Kidney epithelial cell (primary cell): ENCODE results near the gene FGF9. TPM values are rescaled to one million over a fixed set of nuclear protein-coding genes. Genes with fewer than 3 reads are reported as not detected.

Experiments used
- DNase-seq: peaks from one replicate; pipeline ENCODE4 v3.0.0-alpha.2; 2010; ENCODE audit warnings: low read depth
- H3K27me3 ChIP-seq: 2 replicates; pipeline ENCODE4 v1.6.0; 2011; ENCODE audit warnings: low read length; ENCODE audit not compliant: control insufficient read depth, insufficient read depth
- H3K36me3 ChIP-seq: 2 replicates; pipeline ENCODE4 v1.5.1; 2011; ENCODE audit warnings: low read length; ENCODE audit not compliant: control insufficient read depth, insufficient read depth
- H3K4me3 ChIP-seq: 2 replicates; pipeline ENCODE4 v1.5.1; 2011; ENCODE audit warnings: low read depth, mild to moderate bottlenecking, control low read depth, low read length
- CTCF ChIP-seq: IDR thresholded peaks from 2 replicates; pipeline ENCODE4 v1.5.1; 2011; ENCODE audit warnings: mild to moderate bottlenecking, moderate library complexity, low read length, control low read depth, inconsistent platforms; ENCODE audit not compliant: insufficient read depth, poor library complexity, severe bottlenecking
- total RNA-seq: library from RNA; depleted of rRNA; stranded (reverse); fragments of >200 nt; gene quantifications from 2 replicates; pipeline ENCODE4 v1.2.3, GENCODE V29; 2015

Gene FGF9
- total RNA-seq, 1 donor from 2014 or later = 0.33 TPM

- TF ChIP-seq CTCF = no peak
- DNase-seq = no peak
- Histone ChIP-seq H3K4me3 (no peak overlapping the region), H3K36me3 (no peaks in the 10 kb centered on the region), H3K27me3 (no peaks in the 10 kb centered on the region)
Observed at GRCh38 chr13:21744149-21744548, 73.3 kb downstream of the FGF9 start.

GRCh38 chr13:21745307-21745706, 74.4 kb downstream of the FGF9 start:
- no peak for DNase-seq
- no peak overlapping the region for H3K4me3 ChIP-seq
- H3K36me3 ChIP-seq = no peaks in the 10 kb centered on the region
- no peaks in the 10 kb centered on the region for H3K27me3 ChIP-seq
- TF ChIP-seq CTCF = no peak

- no peak for DNase-seq
- Histone ChIP-seq H3K36me3 (no peaks in the 10 kb centered on the region), H3K27me3 (no peaks in the 10 kb centered on the region), H3K4me3 (no peak overlapping the region)
- TF ChIP-seq CTCF = no peak
Observed at GRCh38 chr13:21747456-21747855, 76.6 kb downstream of the FGF9 start.

GRCh38 chr13:21748166-21748565, 77.3 kb downstream of the FGF9 start:
- TF ChIP-seq CTCF = no peak
- no peak for DNase-seq
- H3K27me3 ChIP-seq = no peaks in the 10 kb centered on the region
- H3K36me3 ChIP-seq = no peaks in the 10 kb centered on the region
- H3K4me3 ChIP-seq = no peak overlapping the region

- no peak overlapping the region for H3K4me3 ChIP-seq
- no peaks in the 10 kb centered on the region for H3K27me3 ChIP-seq
- H3K36me3 ChIP-seq = no peaks in the 10 kb centered on the region
- no peak for TF ChIP-seq CTCF
- peak; percentile 80 for DNase-seq
Observed at GRCh38 chr13:21749410-21749809, 78.5 kb downstream of the FGF9 start.

GRCh38 chr13:21752501-21752900, 81.6 kb downstream of the FGF9 start:
- Histone ChIP-seq H3K4me3 (no peak overlapping the region), H3K27me3 (no peaks in the 10 kb centered on the region), H3K36me3 (no peaks in the 10 kb centered on the region)
- no peak for TF ChIP-seq CTCF
- DNase-seq = no peak
